NB4 (cell line): ENCODE measurements around the gene DNAJC6.

Source experiments
- CTCF ChIP-seq: IDR thresholded peaks from one replicate; pipeline ENCODE4 v1.5.1; 2012; ENCODE audit warnings: low read depth, low read length
- MAX ChIP-seq: IDR thresholded peaks from 2 replicates; pipeline ENCODE4 v1.6.1; 2011; ENCODE audit warnings: low read depth, low read length
- MYC ChIP-seq: IDR thresholded peaks from 2 replicates; pipeline ENCODE4 v1.6.1; 2011; ENCODE audit warnings: low read depth, low read length
- POLR2A ChIP-seq: IDR thresholded peaks from 2 replicates; pipeline ENCODE4 v1.6.1; 2011; ENCODE audit warnings: mild to moderate bottlenecking; ENCODE audit not compliant: insufficient read length; ENCODE audit errors: extremely low read depth

- TF ChIP-seq CTCF (no peak), POLR2A (no peak), MAX (no peak), MYC (no peak)
Measured at GRCh38 chr1:65441464-65441863, 132.1 kb downstream of the DNAJC6 start.
